ENCODE data around the gene JSRP1. TPM values are rescaled to one million over a fixed set of nuclear protein-coding genes. Genes with fewer than 3 reads are reported as not detected.

JSRP1 gene
- total RNA-seq, 1 experiment from 2014 or later, result 40.1 TPM

GRCh38 chr19:2275588-2276428 is 19.6 kb upstream of the JSRP1 start:
- Histone ChIP-seq H3K4me1 (peaks cover 3% of the 10 kb centered on the region; the same call in 1 of the 2 replicates), H3K4me3 (no peak overlapping the region), H3K27ac (no peak overlapping the region), H3K27me3 (no peaks in the 10 kb centered on the region), H3K9me3 (replicated peaks) (no peaks in the 10 kb centered on the region), H3K36me3 (peaks cover 33% of the 10 kb centered on the region)
- no peak for DNase-seq

GRCh38 chr19:2274931-2275535 is 18.8 kb upstream of the JSRP1 start:
- no peak overlapping the region for H3K27ac ChIP-seq
- DNase-seq, result peak; percentile 74 to 84
- no peaks in the 10 kb centered on the region for H3K27me3 ChIP-seq
- peaks cover 36% of the 10 kb centered on the region for H3K36me3 ChIP-seq
- no peaks in the 10 kb centered on the region for H3K9me3 ChIP-seq (replicated peaks)
- H3K4me3 ChIP-seq, result no peak overlapping the region
- H3K4me1 ChIP-seq, result 0 out of 2 replicates have a peak, but pooled peaks cover 3% of the 10 kb centered on the region

DNA sequence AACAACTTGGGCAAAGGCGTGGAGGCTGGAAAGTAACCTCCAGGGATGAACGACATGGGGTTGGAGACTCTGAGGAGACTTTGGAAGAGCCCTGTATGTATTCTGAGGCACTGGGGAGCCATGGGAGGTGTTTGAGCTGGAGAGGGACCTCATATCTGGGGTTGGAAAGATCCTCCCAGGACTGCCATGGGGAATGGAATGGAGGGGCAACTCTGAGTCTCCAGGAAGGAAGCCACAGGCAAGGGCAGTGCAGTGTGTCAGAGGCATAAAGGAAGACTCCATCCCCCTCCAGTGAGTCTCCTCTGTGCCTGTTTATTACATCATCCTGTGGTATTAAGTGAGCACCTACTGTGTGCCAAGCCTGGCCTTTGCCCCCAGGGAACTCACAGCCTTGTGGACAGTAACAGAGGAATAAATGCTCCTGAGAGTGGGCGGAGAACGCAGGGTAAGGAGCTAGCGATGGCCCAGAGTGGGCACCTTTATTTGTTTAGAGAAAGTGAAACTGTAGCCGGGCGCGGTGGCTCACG is 18.0 kb upstream of the JSRP1 start:
- no peak for DNase-seq
- Histone ChIP-seq H3K9me3 (replicated peaks) (no peaks in the 10 kb centered on the region), H3K36me3 (peaks cover 36% of the 10 kb centered on the region), H3K27ac (no peak overlapping the region), H3K27me3 (no peaks in the 10 kb centered on the region), H3K4me3 (no peak overlapping the region), H3K4me1 (0 out of 2 replicates have a peak, but pooled peaks cover 3% of the 10 kb centered on the region)

DNA sequence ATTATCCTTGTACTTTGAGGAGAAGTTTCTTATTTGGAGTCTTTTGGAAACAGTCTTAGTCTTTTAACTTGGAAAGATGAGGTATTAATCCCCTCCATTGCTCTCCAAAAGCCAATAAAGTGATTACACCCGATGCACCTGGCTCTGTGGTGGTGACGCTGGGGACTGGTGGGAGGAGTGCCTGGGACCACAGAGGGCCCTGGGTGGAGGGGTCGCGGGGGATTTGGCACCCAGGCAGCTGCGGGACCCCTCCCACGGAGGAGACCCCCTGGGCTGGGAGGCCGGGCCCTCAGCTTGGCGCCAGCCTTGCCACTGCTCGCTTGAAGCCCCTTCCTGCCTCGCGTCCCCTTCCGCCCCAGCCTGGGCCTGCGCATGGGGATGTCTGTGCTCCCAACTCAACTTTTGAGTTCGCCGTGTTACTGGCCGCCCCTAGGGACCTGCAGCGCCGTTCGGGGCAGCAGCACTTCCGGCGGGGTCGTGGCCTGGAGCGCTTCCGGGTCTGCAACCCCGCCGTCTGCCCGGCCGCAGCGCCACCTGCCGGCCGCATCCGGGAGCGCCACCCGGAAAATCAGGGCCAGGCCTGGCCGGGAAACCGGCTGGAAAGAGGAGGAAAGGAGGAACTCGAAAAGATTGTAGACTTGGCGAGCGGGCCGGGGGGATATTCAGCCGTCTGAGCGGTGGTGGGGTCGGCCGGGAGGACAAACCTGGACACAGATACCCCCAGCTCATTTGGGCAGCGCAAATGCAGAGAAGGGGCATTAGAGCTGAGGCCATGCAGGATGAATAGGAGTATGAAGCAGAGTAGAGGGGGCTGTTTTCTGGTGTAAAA is 17.4 kb upstream of the JSRP1 start:
- peak; percentile 79 to 82 for DNase-seq
- Histone ChIP-seq H3K4me1 (0 out of 2 replicates have a peak, but pooled peaks cover 6% of the 10 kb centered on the region), H3K27ac (no peak overlapping the region), H3K27me3 (no peaks in the 10 kb centered on the region), H3K36me3 (peaks cover 36% of the 10 kb centered on the region), H3K4me3 (no peak overlapping the region), H3K9me3 (replicated peaks) (no peaks in the 10 kb centered on the region)

- Histone ChIP-seq H3K27ac (peak overlapping the region; percentile 80; the same call in 1 of the 2 replicates), H3K4me3 (peak overlapping the region; percentile 100), H3K36me3 (peaks cover 36% of the 10 kb centered on the region), H3K4me1 (peaks cover 11% of the 10 kb centered on the region; the same call in 1 of the 2 replicates), H3K27me3 (no peaks in the 10 kb centered on the region), H3K9me3 (replicated peaks) (no peaks in the 10 kb centered on the region)
- DNase-seq, result no peak
These were observed 15.3 kb upstream of the JSRP1 start for GRCh38 chr19:2271234-2272103.

- Histone ChIP-seq H3K27ac (peak overlapping the region; percentile 80), H3K4me3 (peak overlapping the region; percentile 100), H3K4me1 (peaks cover 12% of the 10 kb centered on the region; the same call in 1 of the 2 replicates), H3K36me3 (peaks cover 36% of the 10 kb centered on the region), H3K9me3 (replicated peaks) (no peaks in the 10 kb centered on the region), H3K27me3 (no peaks in the 10 kb centered on the region)
- DNase-seq, result peak; percentile 65 to 70
These were observed 14.4 kb upstream of the JSRP1 start for GRCh38 chr19:2270423-2271233.

DNA sequence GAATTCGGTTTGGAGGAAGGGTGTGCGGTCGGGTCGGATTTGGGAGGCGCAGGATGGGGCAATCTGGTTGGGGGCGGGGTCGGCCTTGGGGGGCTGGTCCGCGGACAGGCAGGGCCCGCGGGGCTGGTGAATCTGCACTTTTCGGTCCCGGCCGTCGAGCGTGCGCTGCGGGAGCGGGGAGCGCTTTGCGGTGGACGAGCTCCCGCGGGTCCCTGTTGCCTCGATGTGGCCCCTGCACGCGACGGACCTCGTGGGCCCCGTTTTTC is 13.9 kb upstream of the JSRP1 start:
- no peak for DNase-seq
- peaks cover 31% of the 10 kb centered on the region for H3K36me3 ChIP-seq
- no peaks in the 10 kb centered on the region for H3K9me3 ChIP-seq (replicated peaks)
- no peaks in the 10 kb centered on the region for H3K27me3 ChIP-seq
- H3K4me3 ChIP-seq, result peak overlapping the region; percentile 100
- H3K4me1 ChIP-seq, result peaks cover 12% of the 10 kb centered on the region; the same call in 1 of the 2 replicates
- H3K27ac ChIP-seq, result peak overlapping the region; percentile 80

DNA sequence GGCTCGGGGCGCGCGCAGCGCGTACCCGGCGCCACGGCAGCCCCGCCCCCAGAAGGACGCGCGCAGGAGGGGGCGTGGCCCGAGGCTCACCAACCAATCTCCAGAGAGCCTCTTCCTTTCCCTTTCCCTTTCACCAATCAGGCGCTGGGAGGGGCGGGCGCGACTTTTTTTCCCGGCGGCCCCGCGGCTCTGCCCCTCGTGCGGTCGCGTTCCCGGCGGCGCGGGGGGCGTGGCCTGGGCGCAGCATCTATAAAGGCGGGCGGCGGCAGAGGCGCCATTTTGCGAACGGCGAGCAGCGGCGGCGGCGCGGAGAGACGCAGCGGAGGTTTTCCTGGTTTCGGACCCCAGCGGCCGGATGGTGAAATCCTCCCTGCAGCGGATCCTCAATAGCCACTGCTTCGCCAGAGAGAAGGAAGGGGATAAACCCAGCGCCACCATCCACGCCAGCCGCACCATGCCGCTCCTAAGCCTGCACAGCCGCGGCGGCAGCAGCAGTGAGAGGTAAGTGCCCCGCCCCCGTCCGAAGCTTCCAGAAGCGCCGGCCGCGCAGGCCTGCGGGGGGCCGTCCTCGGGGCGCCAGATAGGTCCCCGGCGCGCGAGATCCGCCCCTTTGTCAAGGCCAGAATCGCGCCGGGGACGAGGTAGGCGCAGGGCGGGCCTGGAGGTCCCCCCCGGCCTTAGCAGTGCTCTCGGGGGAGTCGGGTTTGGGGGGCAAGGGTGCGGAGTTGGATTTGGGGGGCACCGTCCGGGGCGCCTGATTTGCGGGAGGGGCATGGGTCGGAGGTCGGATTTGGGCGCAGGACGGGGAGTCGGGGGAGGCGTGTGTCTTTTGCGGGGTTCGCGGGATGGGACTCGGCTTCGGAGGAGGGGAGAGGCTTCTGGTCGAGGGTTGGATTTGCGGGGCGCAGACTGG is 13.3 kb upstream of the JSRP1 start:
- peaks cover 31% of the 10 kb centered on the region for H3K36me3 ChIP-seq
- peaks cover 12% of the 10 kb centered on the region; the same call in 1 of the 2 replicates for H3K4me1 ChIP-seq
- peak; percentile 97 for DNase-seq
- no peaks in the 10 kb centered on the region for H3K9me3 ChIP-seq (replicated peaks)
- peak overlapping the region; percentile 100 for H3K4me3 ChIP-seq
- peak overlapping the region; percentile 80 for H3K27ac ChIP-seq
- H3K27me3 ChIP-seq, result no peaks in the 10 kb centered on the region

DNA sequence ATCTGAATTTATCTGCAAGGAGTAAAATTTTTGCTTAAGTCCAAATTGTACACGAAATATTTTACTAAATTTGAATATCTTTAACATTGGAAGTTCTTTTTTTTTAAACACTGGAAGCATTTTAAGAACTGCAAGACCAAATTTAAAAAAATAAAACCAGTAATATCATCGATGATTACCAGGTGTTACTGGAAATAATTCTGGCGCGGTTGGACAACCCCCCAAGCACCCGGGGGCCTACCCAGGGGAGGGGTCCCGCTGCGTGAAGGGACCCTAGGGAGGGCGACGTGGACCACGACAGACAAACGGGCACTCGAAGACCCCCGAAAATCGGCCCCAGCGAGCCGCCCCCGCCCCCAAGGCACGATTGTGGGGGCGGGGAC is 12.6 kb upstream of the JSRP1 start:
- DNase-seq, result no peak
- H3K27ac ChIP-seq, result peak overlapping the region; percentile 30; the same call in 1 of the 2 replicates
- peaks cover 12% of the 10 kb centered on the region; the same call in 1 of the 2 replicates for H3K4me1 ChIP-seq
- no peaks in the 10 kb centered on the region for H3K9me3 ChIP-seq (replicated peaks)
- H3K4me3 ChIP-seq, result peak overlapping the region; percentile 100
- no peaks in the 10 kb centered on the region for H3K27me3 ChIP-seq
- H3K36me3 ChIP-seq, result peaks cover 29% of the 10 kb centered on the region

GRCh38 chr19:2268480-2268830 is 12.2 kb upstream of the JSRP1 start:
- H3K9me3 ChIP-seq (replicated peaks), result no peaks in the 10 kb centered on the region
- H3K36me3 ChIP-seq, result peaks cover 29% of the 10 kb centered on the region
- H3K4me3 ChIP-seq, result peak overlapping the region; percentile 100
- H3K27me3 ChIP-seq, result no peaks in the 10 kb centered on the region
- H3K4me1 ChIP-seq, result peaks cover 12% of the 10 kb centered on the region; the same call in 1 of the 2 replicates
- no peak overlapping the region for H3K27ac ChIP-seq
- DNase-seq, result no peak

DNA sequence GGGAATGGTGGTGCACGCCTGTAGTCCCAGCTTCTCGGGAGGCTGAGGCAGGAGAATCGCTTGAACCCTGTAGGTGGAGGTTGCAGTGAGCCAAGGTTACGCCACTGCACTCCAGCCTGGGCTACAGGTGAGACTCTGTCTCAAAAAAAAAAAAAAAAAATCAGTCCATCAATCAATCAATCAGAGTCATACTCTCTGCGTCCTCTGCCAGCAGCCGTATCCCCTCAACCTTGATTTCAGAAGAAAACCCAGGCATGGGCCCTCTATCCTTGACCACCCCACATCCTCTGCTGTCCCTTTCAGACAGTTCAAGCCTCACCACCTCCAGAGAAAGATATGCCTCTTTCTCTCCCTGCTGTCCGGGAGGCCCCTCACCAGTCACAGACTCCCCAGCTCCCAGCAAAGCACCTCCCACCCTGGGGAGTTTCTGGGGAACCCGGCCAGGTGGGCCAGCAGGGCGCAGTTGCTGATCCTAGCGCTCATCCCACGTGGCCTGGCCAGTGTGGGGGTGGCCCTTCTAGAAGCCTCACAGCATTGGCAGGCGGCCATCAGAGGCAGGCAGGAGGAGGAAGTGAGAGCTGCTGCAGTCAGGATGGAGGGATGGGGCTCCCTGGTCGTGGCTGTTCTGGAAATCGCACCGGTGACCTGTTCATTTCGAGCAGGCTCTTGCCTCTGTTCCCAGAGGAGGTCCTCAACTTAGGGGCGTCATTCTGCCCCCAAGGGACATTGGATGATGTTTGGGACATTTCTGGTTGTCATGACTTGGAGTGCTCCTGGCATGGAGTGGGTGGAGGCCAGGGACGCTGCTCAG is 10.2 kb upstream of the JSRP1 start:
- no peaks in the 10 kb centered on the region for H3K9me3 ChIP-seq (replicated peaks)
- peak; percentile 74 to 76 for DNase-seq

More for the DNA sequence above, 10.2 kb upstream of the JSRP1 start:
- Histone ChIP-seq H3K36me3 (peaks cover 9% of the 10 kb centered on the region), H3K4me1 (peaks cover 8% of the 10 kb centered on the region; the same call in 1 of the 2 replicates), H3K27ac (no peak overlapping the region), H3K27me3 (no peaks in the 10 kb centered on the region), H3K4me3 (no peak overlapping the region)
